Measurements from ENCODE around the gene LRRC4C.

DNA sequence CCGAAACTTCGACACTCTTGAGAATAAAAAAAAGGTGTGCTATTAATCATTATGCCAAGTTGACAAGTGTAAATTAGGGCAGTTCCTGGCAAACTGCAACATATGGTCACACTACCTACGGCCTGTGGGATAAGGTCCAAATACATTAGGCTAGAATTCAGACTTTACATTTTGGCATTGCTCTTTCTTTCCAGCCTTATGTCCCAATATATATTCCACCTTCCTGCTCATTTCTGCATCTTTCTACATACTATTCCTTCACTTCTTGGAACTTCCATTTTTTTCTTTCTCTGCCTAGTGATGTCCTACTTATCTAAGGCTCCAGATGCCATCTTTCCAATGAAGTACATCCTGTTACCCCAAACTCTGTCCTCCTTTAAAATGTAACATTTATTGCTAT lies 577.2 kb downstream of the LRRC4C start:
- TF ChIP-seq, protein P1, sequence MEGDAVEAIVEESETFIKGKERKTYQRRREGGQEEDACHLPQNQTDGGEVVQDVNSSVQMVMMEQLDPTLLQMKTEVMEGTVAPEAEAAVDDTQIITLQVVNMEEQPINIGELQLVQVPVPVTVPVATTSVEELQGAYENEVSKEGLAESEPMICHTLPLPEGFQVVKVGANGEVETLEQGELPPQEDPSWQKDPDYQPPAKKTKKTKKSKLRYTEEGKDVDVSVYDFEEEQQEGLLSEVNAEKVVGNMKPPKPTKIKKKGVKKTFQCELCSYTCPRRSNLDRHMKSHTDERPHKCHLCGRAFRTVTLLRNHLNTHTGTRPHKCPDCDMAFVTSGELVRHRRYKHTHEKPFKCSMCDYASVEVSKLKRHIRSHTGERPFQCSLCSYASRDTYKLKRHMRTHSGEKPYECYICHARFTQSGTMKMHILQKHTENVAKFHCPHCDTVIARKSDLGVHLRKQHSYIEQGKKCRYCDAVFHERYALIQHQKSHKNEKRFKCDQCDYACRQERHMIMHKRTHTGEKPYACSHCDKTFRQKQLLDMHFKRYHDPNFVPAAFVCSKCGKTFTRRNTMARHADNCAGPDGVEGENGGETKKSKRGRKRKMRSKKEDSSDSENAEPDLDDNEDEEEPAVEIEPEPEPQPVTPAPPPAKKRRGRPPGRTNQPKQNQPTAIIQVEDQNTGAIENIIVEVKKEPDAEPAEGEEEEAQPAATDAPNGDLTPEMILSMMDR (IDR thresholded peaks at IDR 0.05; ENCODE audit: low read length), result no peak
- no peak for TF ChIP-seq EZH2 (IDR thresholded peaks at IDR 0.05; ENCODE audit: borderline replicate concordance, low read length)

Data from OCI-LY1 (cell line).